ENCODE measurements around the gene NOC2L. TPM values are rescaled to one million over a fixed set of nuclear protein-coding genes. Genes with fewer than 3 reads are reported as not detected.

The NOC2L gene
- total and polyA plus RNA-seq, 8 donors = 23.3 to 86.5 (median 37.5) TPM

- H3K27me3 ChIP-seq = peaks cover 0 to 16% (median 5%) of the 10 kb centered on the region in 4 donors
- intact Hi-C loops (cut with DNase I) = no loop called here
- no peaks in the 10 kb centered on the region for H3K9me3 ChIP-seq
- DNase-seq (no peak), ATAC-seq (no peak), FAIRE-seq (no peak)
- H3K27ac ChIP-seq = no peak overlapping the region
- no peak for TF ChIP-seq CTCF (IDR thresholded peaks at IDR 0.05)
- 51 to 60% methylated on average over 28 to 30 of the region's 30 CpGs for WGBS, 2 donors
- H3K4me1 ChIP-seq = peaks cover 8 to 25% (median 19%) of the 10 kb centered on the region in 3 donors
- H3K4me3 ChIP-seq = no peak overlapping the region
- H3K36me3 ChIP-seq = no peaks in the 10 kb centered on the region
These were observed 20.2 kb downstream of the NOC2L start for GRCh38 chr1:938711-939489.

GRCh38 chr1:938088-938683 lies 20.9 kb downstream of the NOC2L start:
- Histone ChIP-seq H3K9me3 (no peaks in the 10 kb centered on the region), H3K27ac (no peak overlapping the region), H3K27me3 (peaks cover 0 to 16% (median 5%) of the 10 kb centered on the region in 4 donors), H3K36me3 (no peaks in the 10 kb centered on the region), H3K4me3 (no peak overlapping the region), H3K4me1 (peaks cover 8 to 25% (median 19%) of the 10 kb centered on the region in 3 donors)
- no peak for FAIRE-seq
- ATAC-seq = peak; percentile 44 to 72 (median 66)
- WGBS, 2 donors = 49 to 56% methylated on average over 13 to 15 of the region's 15 CpGs
- TF ChIP-seq CTCF (IDR thresholded peaks at IDR 0.05) = peak in 3 of 4 donors; percentile 12 to 30 (median 28)
- intact Hi-C loops (cut with DNase I) = no loop called here
- DNase-seq = peak in 4 of 6 donors; percentile 47 to 76 (median 66)

- no peak for FAIRE-seq
- no peak for DNase-seq
- peaks cover 0 to 16% (median 5%) of the 10 kb centered on the region in 4 donors for H3K27me3 ChIP-seq
- no peak overlapping the region for H3K27ac ChIP-seq
- no peak for TF ChIP-seq CTCF (IDR thresholded peaks at IDR 0.05)
- whole genome bisulfite sequencing, 2 donors = 50 to 52% methylated on average over 13 to 16 of the region's 16 CpGs
- no peak overlapping the region for H3K4me3 ChIP-seq
- intact Hi-C loops (cut with DNase I) = no loop called here
- H3K4me1 ChIP-seq = peaks cover 8 to 25% (median 19%) of the 10 kb centered on the region in 3 donors
- no peaks in the 10 kb centered on the region for H3K9me3 ChIP-seq
- no peak for ATAC-seq
- no peaks in the 10 kb centered on the region for H3K36me3 ChIP-seq
These were observed 21.5 kb downstream of the NOC2L start for GRCh38 chr1:937521-937920.

GRCh38 chr1:936348-937264 lies 22.4 kb downstream of the NOC2L start:
- Histone ChIP-seq H3K4me1 (peaks cover 8 to 23% (median 11%) of the 10 kb centered on the region in 3 donors), H3K27me3 (peaks cover 0 to 14% (median 5%) of the 10 kb centered on the region in 4 donors), H3K9me3 (no peaks in the 10 kb centered on the region), H3K36me3 (no peaks in the 10 kb centered on the region), H3K27ac (no peak overlapping the region), H3K4me3 (no peak overlapping the region)
- ATAC-seq (no peak), DNase-seq (no peak), FAIRE-seq (no peak)
- intact Hi-C loops (cut with DNase I) = no loop called here
- no peak for TF ChIP-seq CTCF (IDR thresholded peaks at IDR 0.05)
- 38 to 47% methylated on average over 38 to 45 of the region's 45 CpGs for WGBS, 2 donors
